NCI-H1694 treated with DMSO at 0.1 percent for 48 hours (cell line): ENCODE data around the gene C17orf114.

Experiments used
- DNase-seq: peaks from one replicate; lab custom pipeline; 2025; lab: John Stamatoyannopoulos, UW

C17orf114 gene

GRCh38 chr17:4823373-4824089, 21.4 kb upstream of the C17orf114 start:
- DNase-seq = no peak

- DNase-seq = no peak
These were observed 20.7 kb upstream of the C17orf114 start for GRCh38 chr17:4822835-4823234.

- no peak for DNase-seq
These were observed 16.1 kb upstream of the C17orf114 start for GRCh38 chr17:4818276-4818675.

GRCh38 chr17:4816826-4817225, 14.7 kb upstream of the C17orf114 start:
- no peak for DNase-seq

GRCh38 chr17:4815043-4815675, 13.0 kb upstream of the C17orf114 start:
- DNase-seq = no peak

- no peak for DNase-seq
These were observed 10.6 kb upstream of the C17orf114 start for GRCh38 chr17:4812690-4813089.

- no peak for DNase-seq
These were observed 9.3 kb upstream of the C17orf114 start for GRCh38 chr17:4811471-4811870.

GRCh38 chr17:4810696-4811290, 8.7 kb upstream of the C17orf114 start:
- DNase-seq = no peak

- DNase-seq = peak; percentile 37
These were observed 6.2 kb upstream of the C17orf114 start for GRCh38 chr17:4808378-4808767.

- no peak for DNase-seq
These were observed 5.7 kb upstream of the C17orf114 start for GRCh38 chr17:4807605-4808377.

GRCh38 chr17:4806777-4807604, 4.9 kb upstream of the C17orf114 start, which contains the start of gene PLD2:
PLD2 (plus strand) TSS chr17:4807152; CDS start chr17:4807773, 621 bp downstream.
- DNase-seq = peak; percentile 71

- DNase-seq = peak; percentile 11
These were observed 4.3 kb upstream of the C17orf114 start for GRCh38 chr17:4806456-4806776.

- no peak for DNase-seq
These were observed 1.5 kb downstream of the C17orf114 start for GRCh38 chr17:4800462-4801196.

GRCh38 chr17:4796552-4796920, 5.6 kb downstream of the C17orf114 start:
- peak; percentile 14 for DNase-seq

GRCh38 chr17:4795168-4795567, 7.0 kb downstream of the C17orf114 start:
- no peak for DNase-seq

GRCh38 chr17:4790705-4791088, 11.4 kb downstream of the C17orf114 start:
- no peak for DNase-seq

GRCh38 chr17:4789951-4790704, 12.0 kb downstream of the C17orf114 start:
- DNase-seq = peak; percentile 60

GRCh38 chr17:4789701-4789950, 12.5 kb downstream of the C17orf114 start:
- DNase-seq = no peak

GRCh38 chr17:4788807-4789700, 13.1 kb downstream of the C17orf114 start, which contains the start of gene GLTPD2:
GLTPD2 (plus strand) TSS chr17:4788964; CDS start chr17:4789012, 48 bp downstream.
- no peak for DNase-seq
